ENCODE results near the gene PHYHD1.

DNA sequence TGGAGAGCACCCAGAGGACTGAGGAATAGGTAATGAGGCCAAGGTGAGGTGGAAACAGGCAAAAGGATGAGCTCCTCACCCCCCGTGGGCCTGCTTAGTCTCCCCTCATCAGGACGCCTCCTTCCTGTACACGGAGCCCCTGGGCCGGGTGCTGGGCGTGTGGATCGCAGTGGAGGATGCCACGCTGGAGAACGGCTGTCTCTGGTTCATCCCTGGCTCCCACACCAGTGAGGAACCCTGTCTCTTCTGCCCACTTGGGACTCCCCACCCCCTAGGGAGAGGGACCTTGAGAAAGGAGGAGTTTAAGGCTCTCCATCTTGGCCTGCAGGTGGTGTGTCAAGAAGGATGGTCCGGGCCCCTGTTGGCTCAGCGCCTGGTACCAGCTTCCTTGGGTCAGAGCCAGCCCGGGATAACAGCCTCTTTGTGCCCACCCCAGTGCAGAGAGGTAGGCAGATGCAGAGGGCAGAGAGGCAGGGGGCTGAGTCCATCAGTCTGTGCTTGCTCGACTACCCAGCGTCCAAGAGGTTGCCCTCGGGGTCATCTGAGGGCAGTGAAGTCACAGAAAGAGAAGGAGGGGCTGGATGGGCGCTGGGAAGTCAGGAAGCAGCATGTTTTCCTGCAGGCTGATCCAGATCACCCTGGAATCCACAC, 19.6 kb downstream of the PHYHD1 start:
- TF ChIP-seq POLR2AphosphoS5 (IDR thresholded peaks at IDR 0.05; ENCODE audit: borderline replicate concordance, low read depth, low read length) (no peak), EZH2 (IDR thresholded peaks at IDR 0.05) (no peak)

Data from SK-N-MC (cell line).